Measurements from ENCODE around the gene RIMS1. TPM values are rescaled to one million over a fixed set of nuclear protein-coding genes. Genes with fewer than 3 reads are reported as not detected.
A peak's percentile ranks its signal among the peaks of the same experiment; 100 is the strongest.

Gene RIMS1
- total RNA-seq, 1 donor from 2014 or later, result 0.17 TPM

DNA sequence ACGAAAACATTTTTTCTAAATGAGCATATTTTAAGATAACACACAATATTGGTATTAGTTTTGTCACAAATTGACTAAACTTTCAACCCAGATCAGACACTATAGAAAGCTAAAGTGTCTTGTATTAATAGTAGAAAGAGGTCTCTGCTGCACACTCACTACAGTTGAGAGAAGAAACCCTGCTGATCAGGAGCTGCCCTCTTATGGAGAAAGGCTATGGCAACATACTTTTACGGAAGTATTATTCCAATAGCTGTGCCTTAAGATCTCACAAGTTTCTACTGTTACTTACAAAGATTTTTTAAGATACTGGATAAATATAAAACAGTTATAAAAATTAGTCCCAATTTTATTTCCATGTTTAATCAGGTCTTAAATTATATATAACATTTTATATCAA lies 155.7 kb downstream of the RIMS1 start:
- TF ChIP-seq, protein P1, sequence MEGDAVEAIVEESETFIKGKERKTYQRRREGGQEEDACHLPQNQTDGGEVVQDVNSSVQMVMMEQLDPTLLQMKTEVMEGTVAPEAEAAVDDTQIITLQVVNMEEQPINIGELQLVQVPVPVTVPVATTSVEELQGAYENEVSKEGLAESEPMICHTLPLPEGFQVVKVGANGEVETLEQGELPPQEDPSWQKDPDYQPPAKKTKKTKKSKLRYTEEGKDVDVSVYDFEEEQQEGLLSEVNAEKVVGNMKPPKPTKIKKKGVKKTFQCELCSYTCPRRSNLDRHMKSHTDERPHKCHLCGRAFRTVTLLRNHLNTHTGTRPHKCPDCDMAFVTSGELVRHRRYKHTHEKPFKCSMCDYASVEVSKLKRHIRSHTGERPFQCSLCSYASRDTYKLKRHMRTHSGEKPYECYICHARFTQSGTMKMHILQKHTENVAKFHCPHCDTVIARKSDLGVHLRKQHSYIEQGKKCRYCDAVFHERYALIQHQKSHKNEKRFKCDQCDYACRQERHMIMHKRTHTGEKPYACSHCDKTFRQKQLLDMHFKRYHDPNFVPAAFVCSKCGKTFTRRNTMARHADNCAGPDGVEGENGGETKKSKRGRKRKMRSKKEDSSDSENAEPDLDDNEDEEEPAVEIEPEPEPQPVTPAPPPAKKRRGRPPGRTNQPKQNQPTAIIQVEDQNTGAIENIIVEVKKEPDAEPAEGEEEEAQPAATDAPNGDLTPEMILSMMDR (conservative IDR thresholded peaks at IDR 0.05; ENCODE audit: low read depth, low read length), result peak; percentile 48
- DNase-seq (ENCODE audit: low read depth), result no peak
- H3K4me3 ChIP-seq (ENCODE audit: low read depth, low read length), result no peak overlapping the region

DNA sequence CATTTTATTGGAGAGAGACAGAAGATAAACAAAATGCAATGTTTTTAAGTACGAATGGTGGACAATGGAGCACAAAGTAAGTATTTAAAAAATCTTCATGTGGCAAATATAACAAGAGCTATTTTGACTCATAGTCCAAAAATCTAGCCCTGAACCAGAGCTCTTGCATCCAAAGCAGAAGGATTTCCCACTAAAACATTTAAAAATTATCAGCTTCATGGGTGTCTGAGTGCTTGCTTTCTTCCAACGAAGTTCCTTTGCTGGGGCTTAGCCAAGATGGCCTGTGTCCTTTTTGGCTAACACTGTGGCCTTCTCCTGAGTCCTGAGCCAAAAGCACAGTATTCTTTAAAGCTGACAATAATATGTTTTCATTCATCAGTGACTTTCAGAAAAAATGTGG lies 161.7 kb downstream of the RIMS1 start:
- no peak overlapping the region for H3K4me3 ChIP-seq (ENCODE audit: low read depth, low read length)
- no peak for DNase-seq (ENCODE audit: low read depth)
- TF ChIP-seq, protein P1 (conservative IDR thresholded peaks at IDR 0.05; ENCODE audit: low read depth, low read length), result no peak

DNA sequence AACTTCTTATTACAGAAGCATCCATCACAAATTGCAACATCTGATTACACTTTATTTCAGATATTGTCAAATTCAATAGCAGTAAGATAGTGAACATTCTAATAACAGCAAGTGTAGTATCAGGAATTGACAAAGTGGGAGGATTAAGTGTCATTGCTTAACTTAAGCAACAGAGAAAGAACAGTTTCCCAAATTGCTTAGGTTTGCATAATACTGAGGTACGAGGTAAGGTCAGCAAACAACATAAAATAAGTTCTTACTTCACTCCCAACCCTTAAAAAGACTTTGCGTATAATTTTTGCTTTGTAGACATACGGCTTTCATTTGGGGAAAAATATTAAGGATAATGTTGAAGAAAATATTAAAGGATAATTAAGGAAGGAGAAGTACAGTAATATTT lies 163.0 kb downstream of the RIMS1 start:
- DNase-seq (ENCODE audit: low read depth), result no peak
- no peak overlapping the region for H3K4me3 ChIP-seq (ENCODE audit: low read depth, low read length)
- TF ChIP-seq, protein P1 (conservative IDR thresholded peaks at IDR 0.05; ENCODE audit: low read depth, low read length), result no peak

DNA sequence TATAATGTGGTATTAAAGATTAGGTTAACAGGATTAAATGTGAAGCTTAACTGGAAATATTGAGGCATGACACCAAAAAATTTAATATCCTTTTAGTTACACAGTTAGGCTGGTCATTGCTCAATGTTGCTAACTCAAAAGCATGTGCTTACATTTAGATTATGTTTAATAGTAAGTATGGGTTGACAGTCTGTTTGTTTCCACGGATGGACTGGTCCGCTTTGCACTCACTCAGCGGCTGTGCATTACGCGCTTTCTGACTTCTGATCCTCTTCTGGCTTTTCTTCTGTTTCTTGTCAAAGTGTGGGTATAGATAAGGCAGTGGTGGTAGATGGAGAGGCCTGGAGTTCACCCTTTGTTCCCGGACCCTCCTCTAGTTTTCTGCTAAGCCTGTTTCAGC lies 174.9 kb downstream of the RIMS1 start:
- H3K4me3 ChIP-seq (ENCODE audit: low read depth, low read length), result no peak overlapping the region
- DNase-seq (ENCODE audit: low read depth), result no peak
- TF ChIP-seq, protein P1 (conservative IDR thresholded peaks at IDR 0.05; ENCODE audit: low read depth, low read length), result no peak

DNA sequence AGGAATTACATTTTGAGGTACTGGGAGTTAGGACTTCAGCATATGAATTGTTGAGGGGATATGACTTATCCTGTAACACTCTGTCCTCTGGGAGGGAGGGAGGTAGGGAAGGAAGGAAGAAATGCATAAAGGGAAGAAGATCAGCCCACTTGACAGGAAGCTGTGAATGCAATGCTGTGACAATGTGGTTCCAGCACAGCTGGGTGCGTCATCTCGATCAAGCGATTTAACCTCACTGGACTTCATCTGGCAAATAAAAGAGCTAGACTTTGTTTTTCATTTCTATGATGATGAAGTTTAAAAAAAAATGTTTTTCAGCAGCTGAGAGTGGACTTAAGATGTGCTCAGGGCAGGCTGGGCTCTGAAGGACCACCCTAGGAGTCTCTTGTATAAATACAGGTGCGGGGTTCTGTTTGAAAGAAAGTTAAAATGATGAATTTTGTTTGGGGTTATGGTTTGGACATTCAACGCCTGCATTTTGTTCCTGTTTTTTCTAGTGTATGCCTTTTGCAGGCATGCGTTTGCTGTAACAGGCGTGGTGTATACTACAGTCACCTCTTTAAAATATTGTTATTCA lies 178.1 kb downstream of the RIMS1 start:
- no peak overlapping the region for H3K4me3 ChIP-seq (ENCODE audit: low read depth, low read length)
- TF ChIP-seq, protein P1 (conservative IDR thresholded peaks at IDR 0.05; ENCODE audit: low read depth, low read length), result no peak
- DNase-seq (ENCODE audit: low read depth), result no peak

DNA sequence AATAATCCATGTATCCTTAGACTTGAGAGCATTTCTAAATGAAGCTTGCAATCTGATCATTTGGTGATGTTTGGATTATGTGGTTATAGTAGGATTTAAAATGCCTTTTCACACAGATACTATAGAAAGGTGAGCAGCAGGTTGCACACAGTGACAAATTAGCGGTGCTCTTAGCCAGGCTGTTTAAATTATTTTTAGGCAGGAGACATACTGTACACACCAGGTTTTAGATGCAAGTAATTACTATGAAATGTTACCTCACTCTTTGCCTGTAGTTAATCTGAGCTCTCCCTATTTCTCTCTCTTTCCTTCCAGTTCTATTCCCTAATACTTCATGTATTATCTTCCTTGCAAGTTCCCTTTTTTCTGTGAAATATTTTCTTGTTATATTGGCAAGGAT lies 191.7 kb downstream of the RIMS1 start:
- TF ChIP-seq, protein P1 (conservative IDR thresholded peaks at IDR 0.05; ENCODE audit: low read depth, low read length), result no peak
- no peak overlapping the region for H3K4me3 ChIP-seq (ENCODE audit: low read depth, low read length)
- DNase-seq (ENCODE audit: low read depth), result no peak

DNA sequence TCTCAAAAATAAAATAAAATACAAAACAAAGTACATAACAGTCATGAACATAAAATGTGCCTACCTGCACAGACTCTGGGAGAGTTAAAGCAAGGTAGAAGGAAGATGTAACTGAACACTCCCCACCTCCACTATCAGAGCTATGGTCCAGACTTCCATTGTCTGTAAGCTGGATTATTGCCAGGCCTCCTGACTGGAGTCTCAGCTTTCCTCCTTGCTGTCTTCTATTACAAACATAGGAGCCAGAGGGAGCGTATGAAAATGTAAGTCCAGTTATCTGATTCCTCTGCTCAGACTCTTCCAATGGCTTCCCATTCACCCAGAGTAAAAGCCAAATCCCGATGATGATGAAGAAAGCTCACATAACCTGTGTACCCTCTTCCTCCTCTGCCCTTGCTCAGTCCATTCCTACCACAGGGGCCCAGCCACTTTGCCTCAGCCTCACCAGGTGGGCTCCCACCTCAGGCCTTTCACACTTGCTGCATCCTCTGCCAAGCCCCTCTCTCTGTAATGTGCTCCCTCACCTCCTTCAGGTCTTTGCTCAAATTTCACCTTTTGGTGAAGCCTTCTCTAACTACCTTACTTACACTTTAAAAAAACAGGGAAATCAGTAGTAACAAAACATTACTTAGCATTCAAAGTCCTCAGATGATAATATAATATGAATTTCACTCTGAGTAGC lies 194.1 kb downstream of the RIMS1 start:
- no peak for DNase-seq (ENCODE audit: low read depth)
- no peak overlapping the region for H3K4me3 ChIP-seq (ENCODE audit: low read depth, low read length)
- TF ChIP-seq, protein P1 (conservative IDR thresholded peaks at IDR 0.05; ENCODE audit: low read depth, low read length), result no peak

Data from epithelial cell of proximal tubule (primary cell).